SK-N-SH (cell line): ENCODE measurements around the gene RSRC1.

Experiments
- CTCF ChIP-seq: fragments of 200-600 bp; sonication (generic); IDR thresholded peaks from 2 replicates; pipeline ENCODE4 v1.6.1; 2017; ENCODE audit warnings: antibody characterized with exemption, mild to moderate bottlenecking, moderate library complexity
- EP300 ChIP-seq, 2 experiments: IDR thresholded peaks; 2 replicates each; pipeline versions ENCODE4 v1.4.0 to v1.6.1; 2012; ENCODE audit warnings: borderline replicate concordance in 1 of 2, low read depth in 1 of 2, low read length in 1 of 2
- MAX ChIP-seq: IDR thresholded peaks from 2 replicates; pipeline ENCODE4 v1.4.0; 2012; ENCODE audit warnings: low read depth
- RFX5 ChIP-seq: IDR thresholded peaks from 2 replicates; pipeline ENCODE4 v1.6.1; 2012; ENCODE audit warnings: mild to moderate bottlenecking, improper control_type of control experiment, low read length
- ZBTB33 ChIP-seq: IDR thresholded peaks from 2 replicates; pipeline ENCODE4 v1.4.0; 2012; ENCODE audit warnings: low read depth, borderline replicate concordance

- TF ChIP-seq RFX5 (no peak), ZBTB33 (no peak), CTCF (no peak), EP300 (IDR thresholded peaks at IDR 0.05; ENCODE audit: borderline replicate concordance in 1 of 2, low read depth in 1 of 2, low read length in 1 of 2) (no peak), MAX (no peak)
These were observed 16.4 kb upstream of the RSRC1 start for GRCh38 chr3:158093526-158093925.
